ENCODE results near the gene VSIR.

DNA sequence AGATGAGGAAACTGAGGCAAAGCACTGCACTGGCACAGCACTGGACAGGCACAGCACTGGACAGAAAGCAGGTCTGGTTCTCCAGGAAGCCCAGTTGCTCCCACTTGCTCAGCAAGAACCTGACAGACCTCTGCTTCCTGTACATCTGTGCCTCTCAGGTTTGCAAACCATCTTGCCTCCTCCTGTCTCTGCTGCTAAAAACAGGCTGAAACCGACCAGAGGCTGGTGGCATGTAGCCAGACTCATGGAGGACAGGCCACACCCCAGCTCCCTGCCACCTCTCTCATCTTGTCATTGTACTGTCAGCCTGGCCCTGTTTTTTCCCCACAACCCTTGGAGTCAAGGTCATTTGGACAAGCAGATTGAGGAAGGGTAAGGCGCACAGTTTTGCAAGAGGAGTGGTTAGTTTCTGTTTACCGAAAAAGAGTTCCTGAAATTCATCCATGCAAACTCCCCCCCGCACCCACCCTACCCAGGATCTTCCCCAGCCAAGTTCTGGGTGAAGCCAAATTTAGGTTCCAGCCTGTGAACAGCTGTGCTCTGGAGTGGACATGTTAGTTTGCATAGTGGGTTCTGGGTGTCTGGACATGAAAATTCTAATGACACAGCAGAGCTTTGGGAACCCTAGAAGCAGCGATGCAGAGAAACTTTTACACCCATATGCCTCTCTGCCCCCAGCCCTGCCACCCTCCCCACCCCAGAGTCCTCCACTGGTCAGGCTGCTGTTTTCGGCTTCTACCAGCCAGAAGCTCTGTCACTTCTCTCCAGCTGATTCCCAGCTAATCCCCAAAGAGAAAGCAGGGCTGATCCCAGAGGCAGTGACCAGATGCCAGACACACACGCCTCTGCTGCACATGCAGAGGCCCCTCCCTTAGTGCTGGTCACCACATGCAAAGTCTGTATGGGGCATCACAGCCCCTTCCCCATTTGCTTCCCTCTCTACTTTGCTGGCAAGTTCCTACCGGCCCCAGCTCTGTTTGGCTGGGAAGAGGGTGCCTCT, 45.3 kb downstream of the VSIR start:
- TF ChIP-seq EZH2phosphoT487 (IDR thresholded peaks at IDR 0.05) = no peak
- TF ChIP-seq, protein P1, sequence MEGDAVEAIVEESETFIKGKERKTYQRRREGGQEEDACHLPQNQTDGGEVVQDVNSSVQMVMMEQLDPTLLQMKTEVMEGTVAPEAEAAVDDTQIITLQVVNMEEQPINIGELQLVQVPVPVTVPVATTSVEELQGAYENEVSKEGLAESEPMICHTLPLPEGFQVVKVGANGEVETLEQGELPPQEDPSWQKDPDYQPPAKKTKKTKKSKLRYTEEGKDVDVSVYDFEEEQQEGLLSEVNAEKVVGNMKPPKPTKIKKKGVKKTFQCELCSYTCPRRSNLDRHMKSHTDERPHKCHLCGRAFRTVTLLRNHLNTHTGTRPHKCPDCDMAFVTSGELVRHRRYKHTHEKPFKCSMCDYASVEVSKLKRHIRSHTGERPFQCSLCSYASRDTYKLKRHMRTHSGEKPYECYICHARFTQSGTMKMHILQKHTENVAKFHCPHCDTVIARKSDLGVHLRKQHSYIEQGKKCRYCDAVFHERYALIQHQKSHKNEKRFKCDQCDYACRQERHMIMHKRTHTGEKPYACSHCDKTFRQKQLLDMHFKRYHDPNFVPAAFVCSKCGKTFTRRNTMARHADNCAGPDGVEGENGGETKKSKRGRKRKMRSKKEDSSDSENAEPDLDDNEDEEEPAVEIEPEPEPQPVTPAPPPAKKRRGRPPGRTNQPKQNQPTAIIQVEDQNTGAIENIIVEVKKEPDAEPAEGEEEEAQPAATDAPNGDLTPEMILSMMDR (IDR thresholded peaks at IDR 0.05) = no peak
- TF ChIP-seq EZH2 (IDR thresholded peaks at IDR 0.05) = no peak

All from neural progenitor cell (in vitro differentiated cells).